NCI-H69 (cell line): Measurements from ENCODE around the gene XRCC5.

Source experiments
- DNase-seq: peaks from one replicate; lab custom pipeline; 2025; lab: John Stamatoyannopoulos, UW

Gene XRCC5

DNA sequence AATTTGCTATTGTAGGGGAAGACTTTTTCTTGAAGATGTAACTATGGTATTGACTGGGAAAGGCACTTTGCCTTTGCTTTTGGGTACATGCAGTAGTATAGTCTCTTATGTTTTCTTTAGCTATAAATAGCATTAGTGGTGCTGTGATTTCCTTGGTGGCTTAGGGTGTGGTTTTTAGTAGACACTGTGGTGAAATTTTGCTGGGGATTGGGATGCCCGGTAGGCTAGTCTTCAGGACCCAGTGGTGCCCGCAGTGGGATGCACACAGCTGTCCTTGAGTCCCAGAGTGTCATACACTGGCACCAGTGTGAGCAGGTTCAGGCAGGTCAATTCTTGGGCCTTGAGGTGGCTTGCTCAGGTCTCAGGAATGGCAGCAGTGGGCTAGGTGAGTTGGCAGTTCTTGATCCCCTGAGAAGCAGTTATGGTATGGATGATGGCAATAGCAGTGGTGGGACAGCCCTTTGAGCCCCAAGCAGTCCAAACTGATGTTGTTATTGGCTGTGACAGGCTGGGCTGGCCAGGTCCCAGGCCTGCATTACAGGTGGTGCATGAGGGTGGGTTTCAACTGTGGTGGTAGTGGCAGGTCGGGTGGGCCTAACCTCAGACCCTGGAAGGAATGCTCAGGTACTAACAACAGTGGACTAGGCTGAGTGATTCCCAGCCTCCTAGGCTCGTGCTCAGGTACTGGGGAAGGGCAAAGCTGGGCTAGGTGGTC is 124.3 kb downstream of the XRCC5 start:
- DNase-seq, result no peak

DNA sequence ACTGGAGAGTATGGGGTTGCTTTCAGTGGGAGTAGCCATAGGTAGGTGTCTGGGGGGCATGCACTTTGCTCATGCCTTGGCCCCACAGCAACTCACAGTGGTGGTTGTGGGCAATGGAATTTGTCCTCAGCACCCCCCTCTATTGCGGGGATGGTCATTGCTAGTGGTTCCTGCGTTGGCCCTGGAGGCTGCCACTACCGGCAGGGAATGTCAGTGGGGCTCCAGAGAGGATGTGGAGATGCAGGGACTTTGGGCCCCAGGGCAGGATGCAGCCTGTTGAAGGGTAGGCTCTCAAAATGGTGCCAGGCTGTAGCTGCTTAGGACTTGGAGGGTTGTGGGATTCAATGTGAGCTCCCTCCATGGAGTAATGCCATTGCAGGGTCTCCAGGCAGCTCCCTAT is 125.0 kb downstream of the XRCC5 start:
- no peak for DNase-seq

GRCh38 chr2:216235462-216235861 is 126.3 kb downstream of the XRCC5 start:
- peak; percentile 46 for DNase-seq

DNA sequence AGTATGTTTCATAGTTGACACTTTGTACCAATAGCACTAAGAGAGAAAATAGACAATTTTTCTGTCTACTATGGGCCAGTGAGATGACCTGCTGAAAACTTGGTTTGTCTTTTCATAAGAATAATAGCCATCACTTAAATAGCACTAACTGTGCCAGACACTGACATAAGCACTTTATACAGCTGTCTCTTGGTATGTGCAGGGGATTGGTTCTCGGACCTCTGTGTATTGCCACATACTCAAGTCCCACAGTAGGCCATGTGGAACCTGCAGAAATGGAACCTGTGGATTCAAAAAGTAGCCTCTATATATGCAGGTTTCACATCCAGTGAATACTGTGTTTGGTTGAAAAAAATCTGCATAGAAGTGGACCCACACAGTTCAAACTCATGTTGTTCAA is 126.7 kb downstream of the XRCC5 start:
- no peak for DNase-seq

- no peak for DNase-seq
These were observed 127.3 kb downstream of the XRCC5 start for GRCh38 chr2:216236486-216236885.

- peak; percentile 86 for DNase-seq
These were observed 133.2 kb downstream of the XRCC5 start for GRCh38 chr2:216242365-216242764.

- DNase-seq, result no peak
These were observed 133.9 kb downstream of the XRCC5 start for GRCh38 chr2:216243026-216243425.

- DNase-seq, result no peak
These were observed 136.3 kb downstream of the XRCC5 start for GRCh38 chr2:216245391-216245975.

DNA sequence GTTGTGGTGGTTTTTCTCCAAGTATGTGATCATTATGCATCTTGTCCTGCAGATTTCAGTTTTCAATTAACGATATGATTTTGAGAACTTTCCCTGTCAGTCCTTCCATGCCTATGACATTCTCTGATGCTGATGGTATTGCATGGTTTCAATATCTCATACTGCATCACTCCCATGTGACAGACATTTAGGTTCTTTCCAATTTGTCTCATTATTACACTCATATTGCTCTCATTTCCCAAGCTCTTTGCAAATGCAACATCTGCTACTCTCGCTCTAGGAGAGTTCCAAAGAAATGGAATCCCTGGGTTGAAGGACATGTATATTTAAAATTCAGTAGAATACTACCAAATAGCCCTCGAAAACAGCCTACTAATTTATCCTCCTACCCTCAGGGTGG is 137.6 kb downstream of the XRCC5 start:
- no peak for DNase-seq
